Muscle layer of duodenum (tissue), 2 donors: Measurements from ENCODE around the gene WDFY4.

ENCODE experiments used
- H3K27ac ChIP-seq: one replicate; pipeline ENCODE4 v1.7.0; 2013; ENCODE audit warnings: mild to moderate bottlenecking, low read length
- H3K27me3 ChIP-seq: one replicate; pipeline ENCODE4 v1.7.0; 2013; ENCODE audit warnings: low read depth, mild to moderate bottlenecking, control low read depth, low read length
- H3K36me3 ChIP-seq, 2 donors: one replicate each; pipeline ENCODE4 v1.7.0; 2013; ENCODE audit warnings: low read length in 2 of 2, control low read depth in 1 of 2, mild to moderate bottlenecking in 1 of 2; ENCODE audit not compliant: insufficient read depth in 2 of 2, control insufficient read depth in 1 of 2
- H3K4me1 ChIP-seq, 2 donors: one replicate each; pipeline ENCODE4 v1.7.0; 2013; ENCODE audit warnings: low read length in 2 of 2, mild to moderate bottlenecking in 2 of 2, control low read depth in 1 of 2, moderate library complexity in 1 of 2; ENCODE audit not compliant: insufficient read depth in 2 of 2, control insufficient read depth in 1 of 2
- H3K4me3 ChIP-seq, 2 donors: one replicate each; pipeline ENCODE4 v1.7.0; 2013; ENCODE audit warnings: low read length in 2 of 2, low read depth in 1 of 2, mild to moderate bottlenecking in 1 of 2
- H3K9me3 ChIP-seq, 2 donors: one replicate each; pipeline ENCODE4 v1.7.0; 2013; ENCODE audit warnings: low read length in 2 of 2, control low read depth in 1 of 2, mild to moderate bottlenecking in 1 of 2; ENCODE audit not compliant: control insufficient read depth in 1 of 2
- donor health status: healthy.

Gene WDFY4

GRCh38 chr10:48937796-48938195 lies 253.1 kb downstream of the WDFY4 start:
- Histone ChIP-seq H3K4me1 (no peaks in the 10 kb centered on the region), H3K36me3 (no peaks in the 10 kb centered on the region), H3K4me3 (no peak overlapping the region), H3K9me3 (no peaks in the 10 kb centered on the region), H3K27me3 (no peaks in the 10 kb centered on the region), H3K27ac (no peak overlapping the region)

- no peaks in the 10 kb centered on the region for H3K27me3 ChIP-seq
- H3K4me1 ChIP-seq, result no peaks in the 10 kb centered on the region
- H3K4me3 ChIP-seq, result no peak overlapping the region
- no peaks in the 10 kb centered on the region for H3K9me3 ChIP-seq
- no peak overlapping the region for H3K27ac ChIP-seq
- H3K36me3 ChIP-seq, result no peaks in the 10 kb centered on the region
Measured at GRCh38 chr10:48938281-48938680, 253.6 kb downstream of the WDFY4 start.

GRCh38 chr10:48938990-48939536 lies 254.4 kb downstream of the WDFY4 start:
- H3K4me1 ChIP-seq, result no peaks in the 10 kb centered on the region
- no peaks in the 10 kb centered on the region for H3K36me3 ChIP-seq

DNA sequence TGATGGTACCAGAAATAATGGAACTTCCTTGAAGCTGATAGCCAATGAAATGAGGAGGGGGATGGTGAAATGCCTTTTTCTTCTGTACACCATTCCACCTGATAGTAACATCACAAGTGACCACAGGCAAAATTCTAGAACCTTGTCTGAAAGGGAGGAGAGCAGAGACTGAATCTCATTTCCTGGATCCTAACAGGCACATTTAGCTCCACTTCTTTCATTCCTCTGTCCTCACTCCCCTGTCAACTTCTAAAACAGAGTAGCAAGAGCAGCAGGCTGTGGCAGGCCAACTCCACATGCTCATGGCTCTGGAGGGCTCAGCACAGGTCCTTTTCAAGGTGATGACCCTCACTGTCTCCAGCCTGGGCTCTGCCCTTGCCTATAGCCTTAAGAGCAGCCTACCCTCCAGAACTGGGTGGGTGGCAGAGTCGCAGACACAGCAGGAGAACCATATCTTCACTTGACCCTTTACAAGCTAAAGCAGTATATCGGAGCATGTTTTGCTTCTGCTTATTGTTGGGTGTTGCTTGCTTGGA lies 255.2 kb downstream of the WDFY4 start, which contains the start of gene LRRC18:
Gene LRRC18 (minus strand): TSS at position 51 of the 536 bp plus-strand sequence. CDS start 25,685 bp downstream, outside the sequence.
- Histone ChIP-seq H3K27me3 (no peaks in the 10 kb centered on the region), H3K9me3 (no peaks in the 10 kb centered on the region), H3K4me3 (no peak within 1 kb of the TSS), H3K36me3 (no peaks in the 10 kb centered on the region), H3K27ac (no peak within 1 kb of the TSS), H3K4me1 (no peaks in the 10 kb centered on the region)

More at GRCh38 chr10:48938990-48939536, 254.4 kb downstream of the WDFY4 start:
- Histone ChIP-seq H3K9me3 (no peaks in the 10 kb centered on the region), H3K4me3 (no peak overlapping the region), H3K27me3 (no peaks in the 10 kb centered on the region), H3K27ac (no peak overlapping the region)

GRCh38 chr10:48940372-48940771 lies 255.7 kb downstream of the WDFY4 start:
- Histone ChIP-seq H3K9me3 (no peaks in the 10 kb centered on the region), H3K27me3 (no peaks in the 10 kb centered on the region), H3K4me1 (no peaks in the 10 kb centered on the region), H3K27ac (no peak overlapping the region), H3K36me3 (no peaks in the 10 kb centered on the region), H3K4me3 (no peak overlapping the region)

DNA sequence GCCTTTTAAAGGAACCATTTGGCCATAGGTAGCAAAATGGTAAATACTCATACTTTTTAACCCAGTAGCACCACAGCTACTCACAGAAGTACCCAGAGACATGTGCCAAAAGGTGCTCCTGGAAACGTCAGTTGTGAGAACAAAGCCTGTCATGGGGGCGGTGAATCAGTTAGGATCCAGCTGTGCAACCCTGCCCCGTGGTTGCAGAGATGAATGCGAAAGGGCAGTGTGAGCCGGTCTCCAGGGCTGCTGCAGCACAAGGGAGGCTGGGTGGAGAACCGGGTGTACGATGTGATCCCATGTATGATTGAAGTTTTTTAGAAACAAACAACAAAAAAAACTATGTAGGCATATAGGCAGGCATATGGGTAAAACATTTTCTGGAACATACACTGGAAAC lies 256.3 kb downstream of the WDFY4 start:
- H3K27ac ChIP-seq, result no peak overlapping the region
- H3K4me3 ChIP-seq, result no peak overlapping the region
- no peaks in the 10 kb centered on the region for H3K27me3 ChIP-seq

DNA sequence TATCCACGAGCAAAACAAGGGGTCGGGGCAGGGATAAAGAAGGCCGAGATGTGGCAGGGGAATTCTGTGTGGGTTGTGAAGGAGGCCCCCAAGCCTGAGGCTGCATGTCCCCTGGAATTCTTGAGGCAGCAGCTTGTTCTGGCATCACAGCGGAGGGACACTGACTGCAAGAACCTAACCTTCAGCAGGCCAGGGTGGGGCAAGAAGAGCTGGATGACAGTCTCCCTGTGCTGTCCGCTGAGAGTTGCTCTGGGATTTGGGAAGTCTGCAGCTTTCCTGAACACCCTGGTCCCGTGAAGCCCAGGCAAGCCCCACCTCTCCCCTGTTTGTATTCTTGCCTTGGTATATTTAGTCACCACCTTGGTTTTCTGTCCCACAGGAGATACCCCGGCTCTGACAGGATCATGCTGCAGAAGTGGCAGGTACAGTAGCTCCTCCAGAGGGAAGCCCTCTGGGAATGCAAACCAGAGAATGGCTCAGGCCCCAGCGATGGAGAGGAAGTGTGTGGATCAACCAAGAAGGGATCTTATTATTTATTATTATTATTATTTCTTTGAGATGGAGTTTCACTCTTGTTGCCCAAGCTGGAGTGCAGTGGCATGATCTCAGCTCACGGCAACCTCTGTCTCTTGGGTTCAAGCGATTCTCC lies 256.9 kb downstream of the WDFY4 start:
- Histone ChIP-seq H3K27ac (no peak overlapping the region), H3K36me3 (no peaks in the 10 kb centered on the region), H3K4me1 (no peaks in the 10 kb centered on the region), H3K4me3 (no peak overlapping the region), H3K9me3 (no peaks in the 10 kb centered on the region), H3K27me3 (no peaks in the 10 kb centered on the region)

More for the DNA sequence above, 256.3 kb downstream of the WDFY4 start:
- Histone ChIP-seq H3K9me3 (no peaks in the 10 kb centered on the region), H3K4me1 (no peaks in the 10 kb centered on the region), H3K36me3 (no peaks in the 10 kb centered on the region)

DNA sequence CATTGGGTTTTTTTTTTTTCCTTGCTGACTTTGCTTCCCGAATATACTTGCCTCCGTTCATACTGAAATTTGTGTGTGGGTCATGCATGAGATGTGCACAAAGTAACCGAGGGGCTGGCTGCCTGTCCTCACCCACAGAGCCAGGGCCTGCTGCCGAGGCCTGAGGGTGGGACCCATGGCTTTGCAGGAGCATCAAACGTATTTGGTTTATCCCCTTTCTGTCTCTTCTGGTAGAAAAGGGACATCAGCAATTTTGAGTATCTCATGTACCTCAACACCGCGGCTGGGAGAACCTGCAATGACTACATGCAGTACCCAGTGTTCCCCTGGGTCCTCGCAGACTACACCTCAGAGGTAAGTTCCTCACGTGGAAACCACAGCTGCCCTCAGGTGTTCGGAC lies 258.4 kb downstream of the WDFY4 start:
- H3K4me1 ChIP-seq, result no peaks in the 10 kb centered on the region
- H3K4me3 ChIP-seq, result no peak overlapping the region
- no peak overlapping the region for H3K27ac ChIP-seq
- H3K9me3 ChIP-seq, result no peaks in the 10 kb centered on the region
- H3K36me3 ChIP-seq, result no peaks in the 10 kb centered on the region
- no peaks in the 10 kb centered on the region for H3K27me3 ChIP-seq

DNA sequence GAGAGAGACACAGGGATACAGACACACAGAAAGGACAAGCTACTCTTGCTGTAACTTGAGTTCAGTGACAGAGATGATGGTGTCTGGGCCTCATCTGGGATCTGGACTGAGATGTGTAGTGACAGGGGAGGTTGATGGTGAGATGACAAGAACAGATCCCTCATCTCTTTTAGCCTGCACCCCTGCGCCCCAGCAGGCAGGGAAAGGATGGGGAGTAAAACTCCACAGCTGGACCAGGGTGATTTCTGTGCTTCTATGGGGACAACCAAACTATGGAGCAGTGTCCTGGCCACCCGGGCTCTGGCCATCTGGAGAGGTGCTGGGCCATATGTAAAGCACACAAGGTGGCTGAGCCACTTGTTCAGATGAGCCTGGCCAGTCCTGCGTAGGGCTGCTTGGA lies 259.5 kb downstream of the WDFY4 start:
- H3K4me1 ChIP-seq, result no peaks in the 10 kb centered on the region
- H3K9me3 ChIP-seq, result no peaks in the 10 kb centered on the region
- no peak overlapping the region for H3K4me3 ChIP-seq
- H3K36me3 ChIP-seq, result no peaks in the 10 kb centered on the region
- no peak overlapping the region for H3K27ac ChIP-seq
- no peaks in the 10 kb centered on the region for H3K27me3 ChIP-seq

- Histone ChIP-seq H3K27me3 (no peaks in the 10 kb centered on the region), H3K4me1 (no peaks in the 10 kb centered on the region), H3K27ac (no peak overlapping the region), H3K36me3 (no peaks in the 10 kb centered on the region), H3K9me3 (no peaks in the 10 kb centered on the region), H3K4me3 (no peak overlapping the region)
Measured at GRCh38 chr10:48945441-48946130, 260.9 kb downstream of the WDFY4 start.

GRCh38 chr10:48946332-48946731 lies 261.7 kb downstream of the WDFY4 start:
- Histone ChIP-seq H3K9me3 (no peaks in the 10 kb centered on the region), H3K27me3 (no peaks in the 10 kb centered on the region), H3K27ac (no peak overlapping the region), H3K4me1 (no peaks in the 10 kb centered on the region), H3K36me3 (no peaks in the 10 kb centered on the region), H3K4me3 (no peak overlapping the region)
